DND-41 (cell line): ENCODE results near the gene LRRC74A.

Source experiments
- ATAC-seq: fragments of 200-7000 bp; cut with Tn5 transposase; 3 replicates; pipeline ENCODE4 v1.9.1; 2021; ENCODE audit warnings: low read depth; ENCODE audit not compliant: insufficient read depth
- DNase-seq: peaks from one replicate; pipeline ENCODE4 v3.0.0-alpha.2; 2020
- H2AFZ ChIP-seq: 2 replicates; pipeline ENCODE4 v1.6.0; 2012; ENCODE audit warnings: low read depth, low read length
- H3K27ac ChIP-seq: 2 replicates; pipeline ENCODE4 v1.5.1; 2012; ENCODE audit warnings: low read length, inconsistent platforms
- H3K27me3 ChIP-seq: fragments of 200-600 bp; sonication (generic); 2 replicates; pipeline ENCODE4 v1.6.0; 2012; ENCODE audit warnings: low read length, mild to moderate bottlenecking, inconsistent platforms; ENCODE audit not compliant: insufficient read depth, poor library complexity
- H3K36me3 ChIP-seq: 2 replicates; pipeline ENCODE4 v1.5.1; 2012; ENCODE audit warnings: low read length, inconsistent platforms; ENCODE audit not compliant: insufficient read depth
- H3K4me1 ChIP-seq: 2 replicates; pipeline ENCODE4 v1.5.1; 2012; ENCODE audit warnings: mild to moderate bottlenecking, low read length; ENCODE audit not compliant: insufficient read depth
- H3K4me2 ChIP-seq: 2 replicates; pipeline ENCODE4 v1.6.0; 2012; ENCODE audit warnings: mild to moderate bottlenecking, moderate library complexity, low read length, inconsistent platforms; ENCODE audit not compliant: insufficient read depth
- H3K4me3 ChIP-seq, 2 experiments: fragments of 200-600 bp in 1 of 2; shearing (Covaris generic) in 1 of 2; 2 replicates each; pipeline ENCODE4 v1.5.1; 2012 to 2016; ENCODE audit warnings: inconsistent platforms in 2 of 2, low read length in 2 of 2, mild to moderate bottlenecking in 2 of 2, low read depth in 1 of 2, moderate library complexity in 1 of 2
- H3K79me2 ChIP-seq: 2 replicates; pipeline ENCODE4 v1.6.0; 2012; ENCODE audit warnings: low read length, inconsistent platforms; ENCODE audit not compliant: insufficient read depth
- H3K9ac ChIP-seq: 2 replicates; pipeline ENCODE4 v1.6.0; 2012; ENCODE audit warnings: low read depth, mild to moderate bottlenecking, inconsistent platforms, low read length, moderate library complexity
- H3K9me3 ChIP-seq: 2 replicates; pipeline ENCODE4 v1.5.1; 2012; ENCODE audit warnings: low read length, moderate library complexity, mild to moderate bottlenecking, inconsistent platforms; ENCODE audit not compliant: insufficient read depth, severe bottlenecking
- H4K20me1 ChIP-seq: 2 replicates; pipeline ENCODE4 v1.6.0; 2012; ENCODE audit warnings: low read length; ENCODE audit not compliant: insufficient read depth
- EZH2 ChIP-seq: IDR thresholded peaks from 3 replicates; pipeline ENCODE4 v1.6.1; 2012; ENCODE audit warnings: borderline replicate concordance, low read depth, mild to moderate bottlenecking, moderate library complexity, low read length, inconsistent platforms; ENCODE audit not compliant: severe bottlenecking
- TF ChIP-seq, protein P1 (sequence below): IDR thresholded peaks from 2 replicates; pipeline ENCODE4 v1.5.1; 2012; ENCODE audit warnings: borderline replicate concordance, low read length, moderate library complexity, mild to moderate bottlenecking; ENCODE audit not compliant: poor library complexity, severe bottlenecking; ENCODE audit errors: extremely low read depth

The LRRC74A gene

DNA sequence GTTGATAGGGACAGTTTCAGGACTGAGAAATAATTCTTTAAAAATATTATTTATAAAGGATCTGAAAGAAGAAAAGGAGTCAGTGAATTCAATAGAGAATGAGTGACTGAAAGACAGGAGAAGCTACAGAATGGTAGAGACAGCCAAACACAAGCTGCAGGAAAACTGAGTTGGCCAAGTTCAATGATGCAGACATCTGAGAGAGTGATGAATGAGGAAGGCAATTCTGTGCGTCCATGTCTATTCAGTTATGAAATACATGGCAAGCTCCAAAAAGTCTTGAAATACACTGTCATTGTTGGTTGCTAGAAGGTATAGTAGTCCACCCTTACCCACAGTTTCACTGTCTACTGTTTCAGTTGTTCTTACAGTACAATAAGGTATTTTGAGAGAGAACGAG, 6.8 kb downstream of the LRRC74A start:
- Histone ChIP-seq H3K4me2 (no peak overlapping the region), H3K4me1 (no peaks in the 10 kb centered on the region), H3K4me3 (no peak overlapping the region), H3K27ac (no peak overlapping the region), H3K27me3 (peaks cover 29% of the 10 kb centered on the region), H4K20me1 (no peaks in the 10 kb centered on the region), H2AFZ (no peak overlapping the region), H3K9me3 (no peaks in the 10 kb centered on the region), H3K36me3 (no peaks in the 10 kb centered on the region), H3K79me2 (no peaks in the 10 kb centered on the region), H3K9ac (no peak overlapping the region)
- DNase-seq = no peak
- TF ChIP-seq EZH2 = no peak
- TF ChIP-seq, protein P1, sequence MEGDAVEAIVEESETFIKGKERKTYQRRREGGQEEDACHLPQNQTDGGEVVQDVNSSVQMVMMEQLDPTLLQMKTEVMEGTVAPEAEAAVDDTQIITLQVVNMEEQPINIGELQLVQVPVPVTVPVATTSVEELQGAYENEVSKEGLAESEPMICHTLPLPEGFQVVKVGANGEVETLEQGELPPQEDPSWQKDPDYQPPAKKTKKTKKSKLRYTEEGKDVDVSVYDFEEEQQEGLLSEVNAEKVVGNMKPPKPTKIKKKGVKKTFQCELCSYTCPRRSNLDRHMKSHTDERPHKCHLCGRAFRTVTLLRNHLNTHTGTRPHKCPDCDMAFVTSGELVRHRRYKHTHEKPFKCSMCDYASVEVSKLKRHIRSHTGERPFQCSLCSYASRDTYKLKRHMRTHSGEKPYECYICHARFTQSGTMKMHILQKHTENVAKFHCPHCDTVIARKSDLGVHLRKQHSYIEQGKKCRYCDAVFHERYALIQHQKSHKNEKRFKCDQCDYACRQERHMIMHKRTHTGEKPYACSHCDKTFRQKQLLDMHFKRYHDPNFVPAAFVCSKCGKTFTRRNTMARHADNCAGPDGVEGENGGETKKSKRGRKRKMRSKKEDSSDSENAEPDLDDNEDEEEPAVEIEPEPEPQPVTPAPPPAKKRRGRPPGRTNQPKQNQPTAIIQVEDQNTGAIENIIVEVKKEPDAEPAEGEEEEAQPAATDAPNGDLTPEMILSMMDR = no peak
- no peak for ATAC-seq

GRCh38 chr14:76834241-76834661, 8.0 kb downstream of the LRRC74A start:
- DNase-seq = no peak
- H4K20me1 ChIP-seq = no peaks in the 10 kb centered on the region

DNA sequence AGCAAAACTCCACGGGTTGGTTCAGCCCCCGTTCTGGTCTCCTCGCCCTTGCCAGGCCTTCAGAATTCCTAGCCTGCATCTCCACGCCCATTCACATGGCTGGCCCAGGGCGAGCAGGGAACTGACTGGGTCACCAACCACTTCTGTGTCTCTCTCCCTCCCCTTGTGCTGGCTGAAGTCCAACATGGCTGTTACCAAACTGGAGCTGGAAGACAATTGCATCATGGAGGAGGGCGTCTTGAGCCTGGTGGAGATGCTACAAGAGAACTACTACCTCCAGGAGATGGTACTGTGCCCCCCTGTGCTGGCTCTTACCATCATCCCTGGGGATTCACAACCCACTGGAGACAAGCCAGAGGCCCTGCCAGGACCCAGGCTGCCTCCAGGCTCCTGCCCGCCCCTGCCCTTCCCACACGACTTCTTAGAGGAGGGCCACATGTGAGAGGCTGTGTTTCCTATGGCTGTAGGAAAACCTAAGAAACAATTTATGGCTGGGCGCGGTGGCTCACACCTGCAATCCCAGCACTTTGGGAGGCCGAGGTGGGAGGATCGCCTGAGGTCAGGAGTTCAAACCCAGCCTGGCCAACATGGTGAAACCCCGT, 9.9 kb downstream of the LRRC74A start:
- H3K27ac ChIP-seq = no peak overlapping the region
- peaks cover 34% of the 10 kb centered on the region for H3K27me3 ChIP-seq
- no peak for ATAC-seq
- H3K9ac ChIP-seq = no peak overlapping the region
- no peak overlapping the region for H3K4me2 ChIP-seq
- no peaks in the 10 kb centered on the region for H3K9me3 ChIP-seq
- H2AFZ ChIP-seq = no peak overlapping the region
- no peak for DNase-seq
- H3K4me3 ChIP-seq = no peak overlapping the region
- H3K4me1 ChIP-seq = no peaks in the 10 kb centered on the region
- no peaks in the 10 kb centered on the region for H4K20me1 ChIP-seq
- no peaks in the 10 kb centered on the region for H3K79me2 ChIP-seq
- TF ChIP-seq EZH2 = no peak
- TF ChIP-seq, protein P1 = no peak
- no peaks in the 10 kb centered on the region for H3K36me3 ChIP-seq

More at GRCh38 chr14:76834241-76834661, 8.0 kb downstream of the LRRC74A start:
- no peak overlapping the region for H2AFZ ChIP-seq
- no peaks in the 10 kb centered on the region for H3K79me2 ChIP-seq
- H3K27ac ChIP-seq = no peak overlapping the region
- ATAC-seq = no peak
- H3K9me3 ChIP-seq = no peaks in the 10 kb centered on the region
- no peaks in the 10 kb centered on the region for H3K36me3 ChIP-seq
- no peaks in the 10 kb centered on the region for H3K4me1 ChIP-seq
- no peak overlapping the region for H3K4me2 ChIP-seq
- H3K9ac ChIP-seq = no peak overlapping the region
- TF ChIP-seq, protein P1 = no peak
- TF ChIP-seq EZH2 = no peak
- peaks cover 34% of the 10 kb centered on the region for H3K27me3 ChIP-seq
- no peak overlapping the region for H3K4me3 ChIP-seq

DNA sequence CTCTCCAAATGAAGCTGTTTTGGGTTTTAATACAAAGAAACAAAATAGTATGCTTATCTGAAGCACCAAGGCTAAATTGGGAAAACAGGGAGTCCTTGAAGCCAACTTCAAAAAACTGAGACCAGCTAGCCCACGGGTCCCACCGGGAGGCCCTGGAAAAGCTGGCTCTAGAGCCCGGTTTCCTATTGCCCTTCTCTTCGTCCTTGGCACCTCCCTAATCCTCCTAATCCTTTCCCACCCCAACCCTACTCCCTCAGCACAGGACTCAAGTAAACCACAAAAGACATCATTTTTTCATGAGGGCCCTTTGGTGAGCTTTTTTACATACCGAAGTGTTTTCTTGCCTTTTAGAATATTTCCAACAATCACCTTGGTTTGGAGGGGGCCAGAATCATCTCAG, 11.3 kb downstream of the LRRC74A start:
- no peak for ATAC-seq
- no peak for TF ChIP-seq EZH2
- TF ChIP-seq, protein P1 = no peak

More for the DNA sequence above, 11.3 kb downstream of the LRRC74A start:
- Histone ChIP-seq H3K4me2 (no peak overlapping the region), H3K9me3 (no peaks in the 10 kb centered on the region), H3K36me3 (no peaks in the 10 kb centered on the region), H3K4me1 (no peaks in the 10 kb centered on the region), H3K9ac (no peak overlapping the region), H4K20me1 (no peaks in the 10 kb centered on the region), H3K79me2 (no peaks in the 10 kb centered on the region), H2AFZ (no peak overlapping the region), H3K27ac (no peak overlapping the region), H3K27me3 (peaks cover 28% of the 10 kb centered on the region), H3K4me3 (no peak overlapping the region)
- no peak for DNase-seq
